Right atrium auricular region (tissue), 2 donors: ENCODE measurements around the gene TIMM13. TPM values are rescaled to one million over a fixed set of nuclear protein-coding genes. Genes with fewer than 3 reads are reported as not detected.
"Not testable (repeated sequence)": the region's sequence is repeated elsewhere in the genome, so short reads cannot be mapped to it uniquely, and the experiment has no call there.

Source experiments
- DNase-seq: peaks from one replicate; pipeline ENCODE4 v3.0.0-alpha.2; 2019; ENCODE audit warnings: low spot score
- H3K27ac ChIP-seq, 2 donors: fragments of 200-600 bp; sonication (generic); 1 replicate in 1 of 2; 2 replicates in 1 of 2; pipeline ENCODE4 v1.5.1; 2016 to 2019
- H3K27me3 ChIP-seq, 2 donors: fragments of 200-600 bp; sonication (generic); one replicate each; pipeline versions ENCODE4 v1.5.1 to v1.6.0; 2017 to 2019
- H3K36me3 ChIP-seq: fragments of 200-600 bp; sonication (generic); one replicate; pipeline ENCODE4 v1.5.1; 2016
- H3K4me1 ChIP-seq, 2 donors: fragments of 200-600 bp; sonication (generic); one replicate each; pipeline versions ENCODE4 v1.5.1 to v1.6.0; 2017 to 2019
- H3K4me3 ChIP-seq, 2 donors: fragments of 200-600 bp; sonication (generic); 1 replicate in 1 of 2; 2 replicates in 1 of 2; pipeline ENCODE4 v1.5.1; 2017 to 2019; ENCODE audit warnings: mild to moderate bottlenecking in 1 of 2, moderate library complexity in 1 of 2
- H3K9me3 ChIP-seq, 2 donors: fragments of 200-600 bp; sonication (generic); one replicate each; pipeline ENCODE4 v1.5.1; 2019
- total RNA-seq, 2 donors: library from RNA; depleted of rRNA; stranded (reverse); fragments of >200 nt; gene quantifications; one replicate each; pipeline ENCODE4 v1.1.0, GENCODE V29; 2016
- TF ChIP-seq, protein P1 (sequence below), 2 donors: fragments of 200-600 bp; sonication (generic); IDR thresholded peaks; one replicate each; pipeline ENCODE4 v1.5.1; 2019; ENCODE audit warnings: antibody characterized with exemption in 2 of 2

Gene TIMM13
- total RNA-seq, 2 donors from 2014 or later: 37.1 to 37.2 TPM

- Histone ChIP-seq H3K4me1 (peaks cover 0 to 17% of the 10 kb centered on the region in 2 donors), H3K9me3 (no peaks in the 10 kb centered on the region), H3K27ac (peak overlapping the region; percentile 36 to 60), H3K27me3 (no peaks in the 10 kb centered on the region), H3K36me3 (no peaks in the 10 kb centered on the region), H3K4me3 (peak overlapping the region; percentile 30 to 56)
- TF ChIP-seq, protein P1, sequence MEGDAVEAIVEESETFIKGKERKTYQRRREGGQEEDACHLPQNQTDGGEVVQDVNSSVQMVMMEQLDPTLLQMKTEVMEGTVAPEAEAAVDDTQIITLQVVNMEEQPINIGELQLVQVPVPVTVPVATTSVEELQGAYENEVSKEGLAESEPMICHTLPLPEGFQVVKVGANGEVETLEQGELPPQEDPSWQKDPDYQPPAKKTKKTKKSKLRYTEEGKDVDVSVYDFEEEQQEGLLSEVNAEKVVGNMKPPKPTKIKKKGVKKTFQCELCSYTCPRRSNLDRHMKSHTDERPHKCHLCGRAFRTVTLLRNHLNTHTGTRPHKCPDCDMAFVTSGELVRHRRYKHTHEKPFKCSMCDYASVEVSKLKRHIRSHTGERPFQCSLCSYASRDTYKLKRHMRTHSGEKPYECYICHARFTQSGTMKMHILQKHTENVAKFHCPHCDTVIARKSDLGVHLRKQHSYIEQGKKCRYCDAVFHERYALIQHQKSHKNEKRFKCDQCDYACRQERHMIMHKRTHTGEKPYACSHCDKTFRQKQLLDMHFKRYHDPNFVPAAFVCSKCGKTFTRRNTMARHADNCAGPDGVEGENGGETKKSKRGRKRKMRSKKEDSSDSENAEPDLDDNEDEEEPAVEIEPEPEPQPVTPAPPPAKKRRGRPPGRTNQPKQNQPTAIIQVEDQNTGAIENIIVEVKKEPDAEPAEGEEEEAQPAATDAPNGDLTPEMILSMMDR (IDR thresholded peaks at IDR 0.05): no peak
- DNase-seq: peak; percentile 86
Observed at GRCh38 chr19:2462635-2463421, 35.4 kb upstream of the TIMM13 start.

GRCh38 chr19:2461751-2462634 lies 34.6 kb upstream of the TIMM13 start:
- Histone ChIP-seq H3K4me3 (peak overlapping the region; percentile 30 to 56), H3K9me3 (no peaks in the 10 kb centered on the region), H3K36me3 (no peaks in the 10 kb centered on the region), H3K27ac (peak overlapping the region; percentile 36 to 60), H3K4me1 (peaks cover 0 to 23% of the 10 kb centered on the region in 2 donors), H3K27me3 (no peaks in the 10 kb centered on the region)
- DNase-seq: no peak
- TF ChIP-seq, protein P1 (IDR thresholded peaks at IDR 0.05): no peak

DNA sequence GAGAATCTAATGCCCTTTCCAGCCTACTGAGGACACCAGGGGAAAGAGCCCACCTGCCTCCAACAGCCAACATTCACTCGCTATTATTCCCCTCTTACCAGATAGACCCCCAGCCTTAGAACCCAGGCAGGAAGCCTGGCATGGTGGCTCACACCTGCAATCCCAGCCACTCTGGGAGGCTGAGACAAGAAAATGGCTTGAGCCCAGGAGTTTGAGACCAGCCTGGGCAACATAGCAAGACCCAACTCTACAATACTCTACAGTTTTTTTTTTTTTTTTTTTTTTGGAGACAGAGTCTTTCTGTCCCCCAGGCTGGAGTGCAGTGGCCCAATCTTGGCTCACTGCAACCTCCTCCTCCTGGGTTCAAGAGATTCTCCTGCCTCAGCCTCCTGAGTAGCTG lies 32.9 kb upstream of the TIMM13 start:
- H3K27ac ChIP-seq: no peak overlapping the region
- H3K9me3 ChIP-seq: no peaks in the 10 kb centered on the region
- H3K36me3 ChIP-seq: no peaks in the 10 kb centered on the region
- TF ChIP-seq, protein P1 (IDR thresholded peaks at IDR 0.05): no peak
- DNase-seq: no peak
- H3K4me3 ChIP-seq: no peak overlapping the region
- H3K4me1 ChIP-seq: peaks cover 0 to 36% of the 10 kb centered on the region in 2 donors
- no peaks in the 10 kb centered on the region for H3K27me3 ChIP-seq

GRCh38 chr19:2458776-2459175 lies 31.4 kb upstream of the TIMM13 start:
- H3K4me1 ChIP-seq: peaks cover 0 to 36% of the 10 kb centered on the region in 2 donors
- H3K9me3 ChIP-seq, H3K4me3 ChIP-seq, H3K27me3 ChIP-seq, DNase-seq, H3K36me3 ChIP-seq, H3K27ac ChIP-seq: not testable (repeated sequence)

DNA sequence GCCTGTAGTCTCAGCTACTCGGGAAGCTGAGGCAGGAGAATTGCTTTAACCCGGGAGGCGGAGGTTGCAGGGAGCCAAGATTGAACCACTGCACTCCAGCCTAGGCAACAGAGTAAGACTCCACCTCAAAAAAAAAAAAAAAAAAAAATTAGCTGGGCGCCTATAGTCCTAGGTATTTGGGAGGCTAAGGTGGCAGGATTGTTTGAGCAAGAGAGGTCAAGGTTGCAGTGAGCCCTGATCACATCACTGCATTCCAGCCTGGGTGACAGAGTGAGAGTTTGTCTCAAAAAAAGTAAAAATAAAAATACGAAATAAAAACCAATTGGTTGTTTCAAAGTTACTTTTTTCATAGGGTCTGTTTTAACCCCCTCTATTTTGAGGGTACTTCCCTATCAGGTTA lies 30.7 kb upstream of the TIMM13 start:
- peaks cover 0 to 36% of the 10 kb centered on the region in 2 donors for H3K4me1 ChIP-seq
- no peak overlapping the region for H3K27ac ChIP-seq
- DNase-seq: no peak
- TF ChIP-seq, protein P1 (IDR thresholded peaks at IDR 0.05): no peak
- no peaks in the 10 kb centered on the region for H3K36me3 ChIP-seq
- no peak overlapping the region for H3K4me3 ChIP-seq
- H3K9me3 ChIP-seq: no peaks in the 10 kb centered on the region
- H3K27me3 ChIP-seq: no peaks in the 10 kb centered on the region
